BJ (cell line): Measurements from ENCODE around the gene LPAR1. TPM values are rescaled to one million over a fixed set of nuclear protein-coding genes. Genes with fewer than 3 reads are reported as not detected.

Experiments used
- CTCF ChIA-PET: fragments of 350-600 bp; formaldehyde crosslinking; extraction: SDS; loops from one replicate; lab custom pipeline; 2021; ENCODE audit warnings: antibody characterized with exemption, inconsistent platforms; lab: Yijun Ruan, JAX
- POLR2A ChIA-PET: fragments of 300-600 bp; sonication (Branson Sonifier 250); formaldehyde crosslinking; extraction: SDS; loops from one replicate; lab custom pipeline; 2021; ENCODE audit warnings: antibody characterized with exemption; lab: Charles Lee
- DNase-seq: peaks from one replicate; pipeline ENCODE4 v3.0.0-alpha.2; 2011; ENCODE audit warnings: low read depth
- H3K27me3 ChIP-seq: 2 replicates; pipeline ENCODE4 v1.6.0; 2011; ENCODE audit warnings: low read length; ENCODE audit not compliant: control insufficient read depth, insufficient read depth
- H3K36me3 ChIP-seq: 2 replicates; pipeline ENCODE4 v1.5.1; 2011; ENCODE audit warnings: low read length; ENCODE audit not compliant: control insufficient read depth, insufficient read depth
- H3K4me3 ChIP-seq: 2 replicates; pipeline ENCODE4 v1.5.1; 2011; ENCODE audit warnings: low read depth, mild to moderate bottlenecking, control low read depth, low read length
- polyA plus RNA-seq: library from polyadenylated mRNA; depleted of rRNA; stranded (reverse); fragments of >200 nt; gene quantifications from 2 replicates; pipeline ENCODE4 v1.2.3, GENCODE V29; 2011
- TF ChIP-seq, protein P1 (sequence below): IDR thresholded peaks from 2 replicates; pipeline ENCODE4 v1.5.1; 2011; ENCODE audit warnings: low read depth, mild to moderate bottlenecking, control low read depth, inconsistent platforms, low read length, moderate library complexity; ENCODE audit not compliant: insufficient read depth

The LPAR1 gene
- polyA plus RNA-seq, 1 experiment: 224 TPM

DNA sequence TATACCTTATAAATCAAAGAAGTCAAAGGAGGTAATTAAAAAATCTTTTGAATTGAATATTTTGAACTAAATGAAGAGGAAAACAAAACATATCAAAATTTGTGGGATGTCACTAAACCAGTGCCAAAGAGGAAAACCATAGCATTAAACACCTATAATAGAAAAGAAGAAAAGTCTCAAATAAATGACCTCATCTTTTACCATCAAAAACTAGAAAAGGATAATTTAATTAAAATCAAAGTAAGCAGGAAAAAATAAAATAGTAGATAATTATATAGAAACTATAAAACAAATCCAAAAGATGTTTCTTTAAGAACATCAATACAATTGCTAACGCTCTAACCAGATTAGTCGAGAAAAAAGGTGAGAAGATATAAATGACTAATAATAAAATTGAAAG lies 47.8 kb downstream of the LPAR1 start:
- CTCF ChIA-PET: no interaction called here
- H3K27me3 ChIP-seq: no peaks in the 10 kb centered on the region
- no peaks in the 10 kb centered on the region for H3K36me3 ChIP-seq
- POLR2A ChIA-PET: interaction anchor here (1.2 kb wide), 1 partner anchor 10 kb away, joined by 3 read pairs; no protein-coding TSS in a partner anchor
- no peak for DNase-seq
- TF ChIP-seq, protein P1, sequence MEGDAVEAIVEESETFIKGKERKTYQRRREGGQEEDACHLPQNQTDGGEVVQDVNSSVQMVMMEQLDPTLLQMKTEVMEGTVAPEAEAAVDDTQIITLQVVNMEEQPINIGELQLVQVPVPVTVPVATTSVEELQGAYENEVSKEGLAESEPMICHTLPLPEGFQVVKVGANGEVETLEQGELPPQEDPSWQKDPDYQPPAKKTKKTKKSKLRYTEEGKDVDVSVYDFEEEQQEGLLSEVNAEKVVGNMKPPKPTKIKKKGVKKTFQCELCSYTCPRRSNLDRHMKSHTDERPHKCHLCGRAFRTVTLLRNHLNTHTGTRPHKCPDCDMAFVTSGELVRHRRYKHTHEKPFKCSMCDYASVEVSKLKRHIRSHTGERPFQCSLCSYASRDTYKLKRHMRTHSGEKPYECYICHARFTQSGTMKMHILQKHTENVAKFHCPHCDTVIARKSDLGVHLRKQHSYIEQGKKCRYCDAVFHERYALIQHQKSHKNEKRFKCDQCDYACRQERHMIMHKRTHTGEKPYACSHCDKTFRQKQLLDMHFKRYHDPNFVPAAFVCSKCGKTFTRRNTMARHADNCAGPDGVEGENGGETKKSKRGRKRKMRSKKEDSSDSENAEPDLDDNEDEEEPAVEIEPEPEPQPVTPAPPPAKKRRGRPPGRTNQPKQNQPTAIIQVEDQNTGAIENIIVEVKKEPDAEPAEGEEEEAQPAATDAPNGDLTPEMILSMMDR: no peak
- H3K4me3 ChIP-seq: no peak overlapping the region

DNA sequence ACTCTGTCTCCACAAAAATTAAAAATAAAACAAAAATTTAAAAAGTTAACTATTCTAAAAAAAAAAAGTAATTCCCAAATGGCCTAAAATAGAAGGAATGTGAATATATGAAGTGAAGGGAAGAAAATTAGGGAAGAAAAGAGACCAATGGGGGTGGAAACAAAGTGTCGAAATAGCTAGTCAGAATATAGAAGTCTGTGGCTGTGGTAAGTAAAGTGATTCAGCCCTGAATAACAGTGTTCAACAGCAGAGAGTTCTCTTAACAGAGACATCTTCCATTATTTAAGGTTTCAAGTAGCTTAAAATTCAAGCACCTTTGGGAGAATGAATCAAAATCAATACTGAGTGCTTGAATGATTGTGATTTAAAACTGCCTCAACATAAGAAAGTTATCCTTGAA lies 51.7 kb downstream of the LPAR1 start:
- TF ChIP-seq, protein P1: no peak
- POLR2A ChIA-PET: no interaction called here
- Histone ChIP-seq H3K4me3 (no peak overlapping the region), H3K27me3 (no peaks in the 10 kb centered on the region), H3K36me3 (no peaks in the 10 kb centered on the region)
- no peak for DNase-seq
- CTCF ChIA-PET: interaction anchor here (0.7 to 0.9 kb wide), 2 partner anchors 13 to 46 kb away, joined by 3 to 4 read pairs; no protein-coding TSS in a partner anchor

DNA sequence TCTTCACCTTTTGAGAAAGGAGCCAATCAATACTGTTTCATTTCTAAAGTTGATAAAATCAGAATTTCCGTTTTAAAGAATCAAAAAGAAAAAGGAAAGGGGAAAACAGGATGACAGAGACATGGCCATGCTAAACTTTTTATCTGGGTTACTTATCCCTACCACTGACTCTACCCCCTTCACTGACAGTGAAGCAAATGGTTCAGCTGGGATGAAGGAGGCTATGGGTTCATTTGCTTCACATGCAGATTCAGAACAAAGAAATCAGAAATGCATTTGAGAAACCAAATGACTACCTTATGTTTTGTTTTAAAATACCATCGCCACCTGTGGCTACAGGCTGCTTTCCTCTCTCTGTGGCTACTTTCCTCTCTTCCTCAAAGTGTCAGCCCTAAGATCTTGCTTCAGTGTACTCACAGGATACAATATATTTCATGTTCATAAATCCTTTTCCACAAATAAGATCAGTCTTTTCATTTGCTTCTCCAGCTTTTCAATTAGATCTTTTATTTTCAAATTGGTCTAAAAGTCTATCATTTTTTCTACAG lies 53.3 kb downstream of the LPAR1 start:
- DNase-seq: no peak
- ChIA-PET CTCF (interaction anchor here (1.4 kb wide), 1 partner anchor 9 kb away, joined by 4 read pairs; no protein-coding TSS in a partner anchor), POLR2A (no interaction called here)
- Histone ChIP-seq H3K36me3 (no peaks in the 10 kb centered on the region), H3K27me3 (no peaks in the 10 kb centered on the region), H3K4me3 (no peak overlapping the region)
- TF ChIP-seq, protein P1: no peak

DNA sequence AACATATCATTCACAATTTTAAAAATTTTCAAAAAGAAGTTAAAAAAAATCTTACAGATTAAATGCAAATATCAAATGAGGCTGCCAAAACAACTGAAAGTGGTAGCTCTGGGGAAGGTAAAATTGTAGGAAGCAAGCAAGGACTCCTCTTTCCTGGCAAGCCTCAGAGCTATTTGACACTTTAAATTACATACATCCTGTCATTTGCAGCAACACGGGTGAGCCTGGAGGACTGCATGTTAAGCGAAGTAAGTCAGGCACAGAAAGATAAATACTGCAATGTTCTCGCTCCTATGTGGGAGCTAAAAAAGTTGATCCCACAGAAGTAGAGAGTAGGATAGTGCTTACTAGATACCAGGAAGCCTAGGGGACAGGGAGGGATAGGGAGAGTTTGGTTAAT lies 58.0 kb downstream of the LPAR1 start:
- no peak for DNase-seq
- Histone ChIP-seq H3K4me3 (no peak overlapping the region), H3K27me3 (no peaks in the 10 kb centered on the region), H3K36me3 (no peaks in the 10 kb centered on the region)
- ChIA-PET CTCF (interaction anchor here (0.6 to 1.0 kb wide), 2 partner anchors 8 to 55 kb away, joined by 3 to 4 read pairs; no protein-coding TSS in a partner anchor), POLR2A (interaction anchor here (0.7 kb wide), 1 partner anchor 48 kb away, joined by 3 read pairs; no protein-coding TSS in a partner anchor)
- TF ChIP-seq, protein P1: no peak

DNA sequence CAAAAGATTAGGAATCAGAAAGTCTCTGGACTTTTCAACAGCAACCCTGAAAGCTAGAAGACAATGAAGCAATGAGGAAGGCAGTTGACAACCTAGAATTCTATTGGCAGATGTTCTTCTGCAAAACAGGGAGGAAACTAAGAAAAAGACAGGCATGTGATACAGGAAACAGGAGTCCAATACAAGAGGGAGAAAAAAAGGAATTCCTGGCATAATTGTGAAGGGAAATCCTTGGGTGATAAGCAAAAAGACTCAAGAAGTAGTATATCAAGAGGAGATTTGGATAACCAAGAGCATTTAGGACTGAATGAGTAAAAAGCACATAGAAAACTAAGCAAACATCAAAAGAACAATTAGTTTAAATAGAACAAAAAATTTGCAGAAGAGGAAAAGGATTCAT lies 58.6 kb downstream of the LPAR1 start:
- TF ChIP-seq, protein P1: no peak
- H3K36me3 ChIP-seq: no peaks in the 10 kb centered on the region
- H3K27me3 ChIP-seq: no peaks in the 10 kb centered on the region
- H3K4me3 ChIP-seq: no peak overlapping the region
- ChIA-PET CTCF (interaction anchor here (1.0 kb wide), 1 partner anchor 55 kb away, joined by 4 read pairs; no protein-coding TSS in a partner anchor), POLR2A (interaction anchor here (0.7 kb wide), 1 partner anchor 47 kb away, joined by 3 read pairs; no protein-coding TSS in a partner anchor)
- DNase-seq: no peak
